HG02943 (cell line): ENCODE measurements around the gene PSMD6.

Experiments used
- ATAC-seq: cut with Tn5 transposase; IDR thresholded peaks from one replicate; pipeline ENCODE4 v1.9.1; 2021; ENCODE audit warnings: mild to moderate bottlenecking, low read depth, moderate library complexity; ENCODE audit not compliant: unreplicated experiment

The PSMD6 gene

DNA sequence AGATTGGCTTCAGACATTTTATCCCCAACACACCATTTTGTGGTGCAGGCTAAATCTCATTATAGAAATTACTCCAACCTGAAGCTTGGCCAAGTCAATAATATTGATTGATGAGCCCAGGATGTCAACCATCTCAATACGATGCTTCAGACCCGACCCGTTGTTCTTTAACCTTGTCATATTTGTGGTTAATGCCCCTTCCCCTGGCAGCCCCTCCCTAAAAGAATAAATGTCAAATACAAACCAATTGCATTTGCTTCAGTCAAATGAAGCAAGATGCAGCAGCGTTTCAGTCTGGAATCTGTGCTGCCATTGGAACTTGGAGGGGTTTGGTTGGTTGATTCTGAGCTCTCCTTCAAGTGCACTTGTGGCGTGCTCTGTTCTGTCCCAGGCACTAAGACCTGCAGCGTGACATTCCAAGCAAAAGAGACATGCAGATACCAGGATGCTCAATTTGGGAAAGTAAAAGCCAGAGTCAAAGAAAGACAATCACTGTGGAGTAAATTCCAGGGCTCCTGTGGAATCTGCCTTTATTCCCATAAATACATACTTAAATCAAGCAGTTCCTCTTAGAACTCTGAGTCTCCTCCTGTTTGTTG is 23.8 kb upstream of the PSMD6 start:
- ATAC-seq, result no peak

DNA sequence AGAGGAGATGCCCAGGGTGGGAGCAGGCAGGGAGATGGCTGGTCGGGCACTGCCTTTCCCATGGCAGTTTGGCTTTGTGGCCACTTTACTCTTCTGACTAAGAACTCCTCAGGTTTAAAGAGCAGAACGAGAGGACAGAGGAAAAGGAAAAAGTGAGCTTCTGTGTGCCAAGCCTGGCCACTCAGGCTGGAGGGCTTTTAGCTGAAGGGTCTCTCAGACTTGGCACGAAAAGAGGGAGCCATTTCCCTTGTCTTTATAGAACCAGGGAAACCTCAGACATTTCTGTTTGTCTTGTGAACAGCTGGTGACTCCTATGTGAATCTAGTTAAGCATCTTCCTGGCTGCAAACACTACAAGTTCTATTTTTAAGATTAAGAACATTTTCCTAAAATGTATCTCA is 23.3 kb upstream of the PSMD6 start:
- no peak for ATAC-seq

DNA sequence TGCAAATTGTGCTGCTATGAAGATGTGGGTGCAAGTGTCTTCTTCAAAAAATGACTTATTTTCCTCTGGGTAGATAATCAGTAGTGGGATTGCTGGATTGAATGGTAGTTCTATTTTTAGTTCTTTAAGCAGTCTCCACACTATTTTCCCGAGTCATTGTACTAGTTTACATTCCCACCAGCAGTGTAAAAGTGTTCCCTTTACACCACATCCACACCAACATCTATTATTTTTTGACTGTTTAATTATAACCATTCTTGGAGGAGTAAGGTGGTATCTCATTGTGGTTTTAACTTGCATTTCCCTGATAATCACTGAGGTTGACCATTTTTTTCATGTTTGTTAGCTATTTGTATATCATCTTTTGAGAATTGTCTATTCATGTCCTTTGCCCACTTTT is 19.7 kb upstream of the PSMD6 start:
- ATAC-seq, result no peak

DNA sequence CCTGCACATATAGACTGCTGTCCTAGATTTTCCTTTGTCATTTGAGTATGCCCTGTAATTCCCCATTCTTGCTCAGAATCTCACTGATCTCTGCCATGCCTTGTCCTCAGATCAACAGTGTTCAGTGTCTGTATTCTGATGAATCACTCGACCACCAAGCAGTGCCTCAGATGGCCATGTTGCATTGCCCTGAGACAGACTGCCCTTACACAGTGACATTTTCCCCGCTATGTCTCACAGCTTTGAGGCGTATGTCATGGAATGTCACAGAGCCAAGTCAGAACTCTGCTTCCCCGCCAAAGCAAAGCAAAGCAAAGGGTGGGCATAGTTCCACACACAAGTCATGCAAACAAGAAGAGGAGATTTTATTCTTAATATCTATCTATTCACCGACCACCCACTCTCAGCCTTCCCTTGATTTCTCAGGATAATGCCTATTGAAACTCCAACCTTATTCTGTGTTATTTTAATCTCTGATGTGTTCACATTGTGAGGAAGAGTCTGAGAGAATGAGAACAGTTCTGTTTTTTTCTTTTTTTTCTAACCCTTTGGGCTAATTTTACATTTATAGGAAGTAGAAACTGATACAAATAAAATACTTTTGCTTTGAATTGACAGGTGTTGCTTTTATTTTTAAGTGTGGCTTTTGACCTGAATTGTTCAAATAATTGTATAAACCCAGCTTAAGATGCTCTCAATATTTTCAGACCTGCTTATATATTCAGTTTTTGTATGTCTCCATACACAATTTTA is 16.9 kb upstream of the PSMD6 start:
- ATAC-seq, result no peak

DNA sequence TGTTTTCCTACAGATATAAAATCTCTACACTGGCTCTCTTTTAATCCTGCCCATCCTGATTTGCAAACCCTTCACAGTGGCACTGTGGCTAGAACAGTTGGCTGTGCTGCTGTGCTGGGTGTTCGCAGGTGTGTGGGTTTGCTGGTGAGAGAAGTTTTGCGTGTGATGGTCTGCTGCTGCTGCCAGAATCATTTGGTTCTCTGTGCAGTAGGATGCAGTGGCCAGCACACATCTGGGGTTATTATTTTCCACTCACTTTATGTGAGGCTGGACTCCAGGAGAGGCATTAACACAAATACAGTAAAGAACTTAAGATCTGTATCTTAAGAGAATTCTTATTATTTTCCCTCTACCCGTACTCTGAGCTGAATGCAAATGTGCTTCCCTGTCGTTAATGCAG is 16.0 kb upstream of the PSMD6 start:
- no peak for ATAC-seq

DNA sequence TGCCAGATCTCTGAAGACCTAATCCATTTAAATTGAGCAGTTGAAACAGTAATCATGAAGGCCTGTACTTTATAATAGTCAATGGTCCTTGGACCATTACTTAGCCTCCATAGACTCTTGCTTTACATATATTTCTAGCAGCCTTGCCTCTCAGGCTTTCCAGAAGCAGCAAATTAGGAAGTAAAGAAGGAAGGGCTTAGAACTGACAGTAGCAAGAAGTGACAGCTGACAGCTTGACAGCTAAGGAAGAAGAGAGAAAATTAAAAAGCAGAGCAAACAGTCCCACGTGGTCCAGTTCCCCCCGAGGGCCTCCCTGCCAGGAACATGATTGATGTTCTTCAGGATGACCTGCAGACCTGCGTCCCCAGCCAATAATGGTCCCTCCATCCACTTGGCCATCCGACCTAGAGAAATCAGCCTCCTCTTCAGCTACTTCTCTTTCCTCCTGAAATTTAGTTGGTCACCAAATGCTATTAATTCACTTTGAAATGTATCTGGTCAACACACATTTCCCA is 15.0 kb upstream of the PSMD6 start:
- ATAC-seq, result no peak

DNA sequence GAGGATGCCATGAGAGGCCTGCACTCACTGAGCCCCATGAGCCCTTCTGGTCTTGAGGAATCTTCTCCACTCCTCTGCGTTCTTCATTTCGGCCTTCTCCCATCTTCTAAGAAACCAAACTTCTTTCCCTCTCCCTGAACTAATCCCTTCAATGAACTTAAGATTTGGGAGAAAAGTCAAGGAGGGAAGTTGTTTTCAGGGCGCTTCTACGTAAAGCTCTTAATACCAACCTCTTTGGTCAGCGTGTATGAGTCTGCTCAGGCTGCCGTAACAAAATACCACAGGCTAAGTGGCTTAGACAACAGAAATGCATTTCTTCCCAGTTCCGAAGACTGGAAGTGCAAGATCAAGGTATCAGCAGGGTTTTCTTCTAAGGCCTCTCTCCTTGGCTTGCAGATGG is 13.8 kb upstream of the PSMD6 start:
- ATAC-seq, result no peak

DNA sequence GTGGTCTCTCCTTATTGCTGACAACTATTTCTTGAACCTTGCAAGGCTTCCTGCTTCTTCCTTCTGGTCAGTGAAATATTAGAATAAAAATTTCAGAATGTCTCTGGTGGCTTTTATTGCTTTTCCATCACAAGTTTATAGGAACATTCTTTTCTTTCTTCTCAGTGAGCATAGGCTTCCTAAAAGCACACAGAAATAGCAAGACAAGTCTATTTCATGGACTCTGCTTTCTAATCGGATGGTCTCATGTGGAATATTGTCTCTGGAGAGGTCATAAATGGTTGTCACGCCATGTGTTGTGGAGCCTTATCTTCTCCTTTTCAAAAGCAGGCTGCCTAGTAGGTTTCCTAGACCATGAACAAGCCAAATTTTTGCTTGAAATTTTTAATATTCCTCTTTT is 9.8 kb upstream of the PSMD6 start:
- no peak for ATAC-seq

DNA sequence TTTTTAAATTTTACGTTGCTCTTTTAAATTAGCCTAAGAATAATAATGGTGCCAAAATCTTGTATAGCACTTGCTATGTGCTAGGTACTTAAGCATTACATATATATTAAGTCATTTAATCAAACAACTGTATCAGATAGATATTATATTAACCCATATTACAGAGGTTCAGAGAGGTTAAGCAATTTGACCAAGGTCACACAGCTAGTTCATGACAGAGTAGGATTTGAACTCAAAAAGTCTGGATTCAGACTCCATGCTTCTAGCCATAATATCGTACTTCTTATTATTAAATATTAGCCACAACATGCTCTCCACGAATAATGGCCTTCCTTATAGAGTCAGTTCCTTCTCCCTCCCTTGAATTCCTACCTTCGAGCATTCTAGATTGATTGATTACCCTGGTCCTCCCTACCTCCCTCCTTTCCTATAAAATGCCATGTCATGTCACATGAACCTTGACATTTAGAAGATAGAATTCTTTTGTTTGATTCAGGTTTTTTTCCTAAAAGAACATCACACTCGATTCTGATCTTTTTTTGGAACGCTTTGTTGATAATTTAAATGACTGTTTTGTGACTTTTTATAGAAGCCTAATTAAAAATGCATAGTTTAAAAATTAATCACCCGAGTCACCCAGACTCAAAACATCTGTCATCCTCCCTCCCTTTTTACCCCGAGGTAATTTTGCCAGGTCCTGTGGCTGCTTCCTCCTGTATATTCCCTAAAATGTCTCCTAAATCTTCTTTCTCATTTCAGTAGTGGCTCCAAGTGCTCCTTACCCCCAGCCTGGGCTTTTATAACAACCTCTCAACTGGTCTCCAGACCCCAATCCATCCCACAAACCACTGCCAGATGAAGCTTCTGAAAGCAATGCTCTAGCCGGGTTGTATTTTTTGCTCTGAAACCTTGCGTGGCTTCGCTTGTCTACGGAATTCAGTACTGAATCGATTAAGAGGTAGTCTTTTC is 8.5 kb upstream of the PSMD6 start:
- ATAC-seq, result no peak

DNA sequence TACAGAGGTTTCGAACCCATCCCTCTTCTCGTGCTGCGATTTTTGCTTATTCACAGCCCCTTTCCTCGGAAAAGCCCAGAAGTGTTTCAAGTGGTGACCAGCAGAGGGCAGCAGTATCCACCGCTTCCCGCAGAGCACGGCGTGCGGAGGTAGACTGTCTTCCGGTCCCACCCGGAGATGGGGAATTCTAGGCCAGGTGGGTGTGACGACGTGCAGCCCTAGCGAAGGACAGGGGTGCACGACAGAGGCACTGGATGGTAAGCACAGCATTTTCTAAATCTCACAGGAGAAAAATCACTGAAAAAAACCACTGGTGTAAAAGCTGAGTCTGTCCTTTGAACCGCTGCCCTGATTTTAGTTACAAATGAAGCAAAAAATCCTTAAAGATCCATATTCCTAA is 7.4 kb upstream of the PSMD6 start:
- ATAC-seq, result peak; percentile 91

DNA sequence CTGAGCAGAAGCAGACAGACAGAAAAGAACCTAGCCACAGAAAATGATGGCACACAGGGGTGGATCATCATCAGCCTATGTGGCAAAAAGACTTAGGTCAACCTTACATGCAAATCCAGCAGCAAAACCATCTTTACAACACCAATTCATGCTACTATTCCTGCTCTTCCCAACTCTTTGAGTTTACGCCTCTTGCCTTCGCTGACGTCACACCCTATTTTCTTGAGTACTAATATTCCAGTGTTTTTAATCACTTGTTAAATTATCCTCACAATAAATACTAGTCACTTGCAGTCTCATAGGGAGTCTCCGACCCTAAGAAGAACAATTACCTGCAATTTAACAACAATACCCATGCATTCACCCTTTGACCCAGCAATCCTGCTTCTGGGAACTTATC is 6.0 kb upstream of the PSMD6 start:
- ATAC-seq, result no peak

DNA sequence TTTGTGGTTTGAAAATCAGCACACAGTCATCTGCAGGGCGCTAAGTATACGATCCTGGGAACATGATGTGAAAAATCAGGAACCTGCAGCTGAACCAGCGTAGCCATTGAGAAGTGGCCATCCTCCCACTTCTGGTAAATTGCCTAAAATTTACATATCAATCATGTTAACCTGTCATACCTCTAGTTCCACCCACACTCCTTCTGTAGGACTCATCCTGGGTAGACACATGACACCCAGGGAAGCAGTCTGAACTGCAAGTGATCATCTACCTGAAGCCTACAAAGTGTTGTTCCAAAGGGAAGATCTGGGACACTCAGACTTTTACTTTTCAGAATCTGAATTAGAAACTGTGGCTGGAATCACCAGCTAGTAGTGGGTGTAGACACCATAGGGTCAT is 5.5 kb upstream of the PSMD6 start:
- no peak for ATAC-seq

DNA sequence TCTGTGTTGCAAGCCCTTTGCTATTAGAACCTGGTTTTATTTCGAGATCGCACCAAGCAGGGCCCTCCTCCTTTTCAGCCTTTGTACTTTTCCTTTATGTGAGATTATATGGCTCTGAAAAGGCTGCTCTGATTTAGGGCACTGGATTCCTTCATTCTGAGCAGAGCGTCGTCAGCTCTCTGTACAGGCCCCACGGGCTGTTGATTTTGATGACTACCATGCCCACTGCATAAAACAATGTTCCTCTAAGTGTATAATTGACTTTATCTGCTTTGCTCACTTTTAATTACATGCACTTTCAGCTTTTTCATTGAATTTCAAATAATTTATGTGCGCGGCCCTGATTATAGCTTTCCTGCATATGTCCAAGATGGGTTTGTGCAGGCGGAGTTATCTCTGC is 4.4 kb upstream of the PSMD6 start:
- no peak for ATAC-seq

DNA sequence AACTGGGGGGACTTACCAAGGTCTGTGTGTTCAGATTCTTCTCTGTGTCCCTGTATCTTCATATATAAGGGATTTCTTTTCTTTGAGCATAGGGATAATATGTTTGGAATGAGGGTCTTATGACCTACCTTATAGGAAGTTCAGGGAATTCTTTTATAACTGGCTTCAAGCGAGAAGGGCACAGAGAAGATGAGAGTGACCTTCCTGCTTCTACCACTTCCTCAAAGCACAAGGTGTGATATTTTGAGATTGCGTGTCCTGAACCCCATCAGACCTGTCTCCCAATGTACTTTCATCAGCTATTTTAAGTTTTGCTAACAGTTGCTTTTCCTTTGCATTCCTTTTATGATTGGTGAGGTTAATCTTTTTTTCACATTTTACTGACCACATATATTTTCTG is 3.1 kb upstream of the PSMD6 start:
- ATAC-seq, result no peak

DNA sequence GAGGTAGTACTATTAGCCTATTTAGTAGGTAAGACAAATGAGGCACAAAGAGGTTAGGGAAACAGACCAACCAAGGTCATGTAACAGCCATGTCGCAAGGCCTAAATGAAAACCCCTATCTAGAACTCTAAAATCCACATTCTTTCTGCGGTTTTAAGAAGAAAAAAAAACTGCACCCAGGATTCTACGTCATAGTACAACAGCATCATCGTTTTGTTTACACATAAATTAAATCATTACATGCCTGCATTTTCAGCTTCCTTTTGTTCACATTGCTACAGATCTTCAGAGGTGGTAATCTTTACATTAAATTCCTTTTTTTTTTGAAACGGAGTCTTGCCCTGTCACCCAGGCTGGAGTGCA is 548 bp upstream of the PSMD6 start:
- no peak for ATAC-seq

DNA sequence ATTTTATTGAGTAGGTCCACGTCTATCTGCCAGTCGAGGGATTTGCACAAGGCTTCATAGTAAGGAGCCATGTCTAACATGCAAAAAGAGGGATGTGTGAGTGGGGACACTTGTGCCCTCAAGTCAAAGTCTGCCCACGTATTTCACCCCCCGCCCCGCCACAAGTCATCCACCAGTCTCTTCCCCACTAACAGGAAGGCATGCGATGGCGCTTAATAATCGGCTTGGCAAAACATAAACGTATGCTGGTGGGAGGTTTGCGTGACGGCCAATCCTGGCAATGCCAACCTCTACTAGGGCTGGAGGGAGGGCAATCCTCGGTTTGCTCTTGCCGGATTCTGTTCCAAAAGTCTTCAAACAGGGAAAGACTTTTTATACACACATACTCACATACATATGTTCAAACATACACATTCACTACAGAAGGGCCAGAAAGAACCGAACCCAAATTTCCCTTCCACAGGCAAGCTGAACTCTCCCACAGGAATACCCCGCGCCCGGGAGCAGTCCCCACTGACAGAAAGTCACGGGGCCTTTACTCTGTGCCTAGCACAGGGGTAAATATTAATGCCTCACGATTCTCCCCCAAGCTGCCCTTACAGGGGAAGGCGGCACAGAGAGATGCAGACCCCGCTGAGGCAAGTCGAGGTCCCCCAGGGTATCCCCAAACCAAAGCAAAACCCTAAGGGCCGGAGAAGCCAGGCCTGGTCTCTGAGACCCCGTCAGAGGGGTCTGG is 675 bp downstream of the PSMD6 start:
- no peak for ATAC-seq

DNA sequence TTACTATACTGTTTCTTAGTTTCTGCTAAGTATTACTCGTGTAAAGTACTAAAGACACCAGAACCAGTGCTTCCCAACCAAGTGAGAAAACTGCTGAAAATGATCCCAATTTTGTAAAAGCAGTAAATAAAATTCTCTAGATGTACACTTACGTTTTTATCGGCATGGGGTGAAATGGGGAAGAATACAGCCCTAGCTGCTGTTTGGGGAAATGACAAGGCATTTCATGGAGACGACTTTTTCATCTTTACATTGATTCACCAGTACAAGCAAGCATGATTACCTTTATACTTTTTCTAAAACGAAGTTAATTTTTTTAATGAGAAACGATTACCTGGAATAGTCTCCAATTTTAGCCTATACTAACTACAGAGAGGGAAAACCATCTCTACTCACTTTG is 1.4 kb downstream of the PSMD6 start:
- ATAC-seq, result no peak

DNA sequence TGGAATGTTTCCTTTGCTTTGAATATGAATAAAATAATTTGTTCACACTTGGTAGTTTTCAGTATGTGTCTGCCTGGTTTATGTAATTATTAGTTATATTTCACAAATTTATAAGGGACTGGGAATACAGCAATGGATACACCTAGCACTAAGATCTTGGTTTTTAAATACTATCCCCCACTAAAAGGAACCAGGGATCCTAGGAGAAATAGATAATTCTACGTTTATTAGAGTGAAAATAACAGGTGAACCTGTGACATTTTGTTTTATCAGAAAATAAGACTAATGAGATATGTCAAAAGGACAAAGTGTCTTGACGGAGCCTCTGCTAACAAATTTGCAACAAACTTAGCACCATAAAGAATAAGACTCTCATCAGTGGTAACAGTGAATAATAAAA is 3.4 kb downstream of the PSMD6 start:
- no peak for ATAC-seq

DNA sequence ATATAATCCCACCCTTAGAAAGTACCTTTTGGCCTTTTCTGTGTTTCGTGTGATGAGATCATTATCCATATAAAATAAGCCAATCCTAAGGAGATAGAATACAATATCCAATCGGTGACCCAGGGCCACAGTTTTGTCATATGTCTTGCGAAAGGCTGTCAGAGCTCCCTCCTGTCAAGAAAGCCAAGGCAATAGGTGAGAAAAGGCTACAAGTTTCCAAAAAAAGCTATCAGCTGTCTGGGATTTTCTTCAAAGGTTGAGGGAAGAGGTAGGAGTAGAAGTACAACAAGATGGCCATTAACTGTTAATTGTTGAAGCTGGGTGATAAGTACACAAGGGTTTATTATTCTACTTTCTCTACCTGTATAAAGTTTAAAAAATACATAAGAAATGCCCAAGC is 4.0 kb downstream of the PSMD6 start:
- no peak for ATAC-seq

DNA sequence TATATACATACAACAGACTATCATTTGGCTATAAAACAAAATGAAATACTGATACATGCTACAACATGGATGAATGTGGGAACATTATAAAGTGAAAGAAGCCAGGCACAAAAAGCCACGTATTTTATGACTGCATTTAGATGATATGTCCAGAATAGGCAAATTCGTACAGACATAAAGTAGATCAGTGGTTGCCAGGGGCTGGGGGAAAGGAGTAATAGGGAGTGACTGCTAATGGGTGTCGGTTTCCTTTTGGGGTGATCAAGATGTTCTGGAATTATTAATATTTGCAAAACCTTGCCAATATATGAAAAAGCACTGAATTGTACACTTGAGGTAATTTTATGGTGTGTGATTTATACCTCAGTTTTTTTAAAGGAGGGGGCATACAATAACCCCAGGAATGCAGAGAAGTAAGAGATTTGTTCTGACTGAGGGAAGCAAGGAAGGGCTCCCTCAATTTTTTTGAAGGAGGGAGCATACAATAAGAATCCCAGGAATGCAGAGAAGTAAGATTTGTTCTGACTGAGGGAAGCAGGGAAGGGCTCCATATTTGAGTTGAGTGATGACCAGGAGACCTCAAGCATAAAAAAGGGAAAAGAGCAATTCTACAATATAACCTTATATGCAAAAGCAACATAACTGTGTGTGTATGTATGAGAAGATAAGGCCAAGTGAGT is 6.2 kb downstream of the PSMD6 start:
- no peak for ATAC-seq
